Right lobe of liver (tissue), 6 donors: ENCODE measurements around the gene ARID3A. TPM values are rescaled to one million over a fixed set of nuclear protein-coding genes. Genes with fewer than 3 reads are reported as not detected.

ENCODE experiments used
- ATAC-seq, 4 donors: fragments of 200-7000 bp; cut with Tn5 transposase; one replicate each; pipeline ENCODE4 v1.9.1; 2020; ENCODE audit warnings: mild to moderate bottlenecking in 4 of 4, moderate library complexity in 4 of 4
- DNase-seq, 3 donors: peaks; one replicate each; pipeline ENCODE4 v3.0.0-alpha.2; 2020
- H3K27ac ChIP-seq, 3 donors: fragments of 200-600 bp; one replicate each; pipeline ENCODE4 v1.8.0; 2022
- H3K27me3 ChIP-seq, 2 donors: fragments of 200-600 bp; one replicate each; pipeline ENCODE4 v1.8.0; 2022
- H3K36me3 ChIP-seq, 4 donors: fragments of 200-600 bp; sonication (generic) in 1 of 4; one replicate each; pipeline versions ENCODE4 v1.5.1 to v1.8.0; 2017 to 2022; ENCODE audit warnings: control low read depth in 1 of 4
- H3K4me1 ChIP-seq, 4 donors: fragments of 200-600 bp; sonication (generic) in 1 of 4; one replicate each; pipeline versions ENCODE4 v1.5.1 to v1.8.0; 2017 to 2022; ENCODE audit warnings: control low read depth in 1 of 4
- H3K4me3 ChIP-seq, 3 donors: fragments of 200-600 bp; one replicate each; pipeline ENCODE4 v1.8.0; 2022
- H3K9me3 ChIP-seq, 4 donors: fragments of 200-600 bp; sonication (generic) in 1 of 4; one replicate each; pipeline versions ENCODE4 v1.5.1 to v1.8.0; 2017 to 2022; ENCODE audit warnings: control low read depth in 1 of 4
- CTCF ChIP-seq, 4 donors: fragments of 200-600 bp in 3 of 4; fragments of 450-650 bp in 1 of 4; IDR thresholded peaks; one replicate each; pipeline versions ENCODE4 v1.5.1 to v1.8.0; 2016 to 2022; ENCODE audit warnings: antibody characterized with exemption in 4 of 4, mild to moderate bottlenecking in 2 of 4
- POLR2A ChIP-seq: fragments of 450-650 bp; IDR thresholded peaks from one replicate; pipeline ENCODE4 v1.6.1; 2017; ENCODE audit warnings: antibody characterized with exemption, mild to moderate bottlenecking
- WGBS: methylation state at CpG from one replicate; pipeline ENCODE4 v1.1.6; 2018; ENCODE audit warnings: low coverage, low lambda C conversion rate; ENCODE audit not compliant: insufficient coverage; ENCODE audit errors: missing lambda C conversion rate; 5-methylcytosine and 5-hydroxymethylcytosine counted together
- intact Hi-C, 2 donors: fragments of 100-400 bp; cut with DNase I; formaldehyde crosslinking; loops; one replicate each; pipeline versions ENCODE4 v1.11.2 to v1.14.1; 2022
- total RNA-seq, 6 experiments: library from RNA; depleted of rRNA in 2 of 6; stranded (reverse); fragments of >200 nt in 2 of 6; fragmentation: NEBNext Ultra II Directional in 3 of 6; extraction: Animal tissue kit (Norgen Biotek cat#: 25700) in 3 of 6; gene quantifications; one replicate each; pipeline versions ENCODE4 v1.1.0 to v1.2.4, GENCODE V29; 2016 to 2023
- donor health status: DM: no; HTN: yes; CAD: no.
- donor health status: DM: no; HTN: no; CAD: no.
- donor health status: DM: no; HTN: no; CAD: no.
- donor health status: DM: no; HTN: yes; CAD: no.
- donor health status: DM: no; HTN: yes; CAD: no.

ARID3A gene
- total RNA-seq, 6 experiments from 2014 or later = 0.74 to 5.3 (median 1.9) TPM

- Histone ChIP-seq H3K4me1 (no peaks in the 10 kb centered on the region), H3K27ac (no peak overlapping the region), H3K27me3 (no peaks in the 10 kb centered on the region), H3K4me3 (no peak overlapping the region), H3K36me3 (peaks cover 0 to 47% (median 19%) of the 10 kb centered on the region in 4 donors), H3K9me3 (no peaks in the 10 kb centered on the region)
- ATAC-seq (no peak), DNase-seq (peak in 1 of 3 donors; percentile 27)
- TF ChIP-seq POLR2A = no peak
- no peak for TF ChIP-seq CTCF (IDR thresholded peaks at IDR 0.05)
- intact Hi-C loops = no loop called here
- 71% methylated on average over 3 of the region's 56 CpGs for WGBS
Measured at GRCh38 chr19:1010586-1011510, 85.0 kb downstream of the ARID3A start.

- peaks cover 0 to 10% (median 2%) of the 10 kb centered on the region in 4 donors for H3K4me1 ChIP-seq
- TF ChIP-seq POLR2A (no peak), CTCF (IDR thresholded peaks at IDR 0.05) (no peak)
- no peak overlapping the region for H3K4me3 ChIP-seq
- DNase-seq (peak in 1 of 3 donors; percentile 19), ATAC-seq (no peak)
- no CpG with 5 or more reads among the region's 36 CpGs for WGBS
- peaks cover 0 to 47% (median 19%) of the 10 kb centered on the region in 4 donors for H3K36me3 ChIP-seq
- H3K27ac ChIP-seq = no peak overlapping the region
- intact Hi-C loops = no loop called here
- no peaks in the 10 kb centered on the region for H3K9me3 ChIP-seq
- H3K27me3 ChIP-seq = no peaks in the 10 kb centered on the region
Measured at GRCh38 chr19:1011831-1012333, 86.0 kb downstream of the ARID3A start.

GRCh38 chr19:1012334-1012733 is 86.5 kb downstream of the ARID3A start:
- TF ChIP-seq POLR2A (no peak), CTCF (IDR thresholded peaks at IDR 0.05) (no peak)

GRCh38 chr19:1013218-1013617 is 87.4 kb downstream of the ARID3A start:
- H3K9me3 ChIP-seq = no peaks in the 10 kb centered on the region
- peaks cover 0 to 24% (median 8%) of the 10 kb centered on the region in 4 donors for H3K4me1 ChIP-seq
- no peak for ATAC-seq
- peaks cover 0 to 47% (median 19%) of the 10 kb centered on the region in 4 donors for H3K36me3 ChIP-seq
- no peak for DNase-seq
- no peaks in the 10 kb centered on the region for H3K27me3 ChIP-seq
- H3K27ac ChIP-seq = no peak overlapping the region
- intact Hi-C loops = no loop called here
- TF ChIP-seq CTCF (IDR thresholded peaks at IDR 0.05) = no peak
- TF ChIP-seq POLR2A = no peak
- WGBS = no CpG with 5 or more reads among the region's 10 CpGs
- H3K4me3 ChIP-seq = no peak overlapping the region

More at GRCh38 chr19:1012334-1012733, 86.5 kb downstream of the ARID3A start:
- H3K27me3 ChIP-seq = no peaks in the 10 kb centered on the region
- DNase-seq (peak in 1 of 3 donors; percentile 23), ATAC-seq (no peak)
- 80% methylated on average over 1 of the region's 18 CpGs for WGBS
- no peak overlapping the region for H3K27ac ChIP-seq
- peaks cover 0 to 15% (median 4%) of the 10 kb centered on the region in 4 donors for H3K4me1 ChIP-seq
- intact Hi-C loops = no loop called here
- no peaks in the 10 kb centered on the region for H3K9me3 ChIP-seq
- no peak overlapping the region for H3K4me3 ChIP-seq
- H3K36me3 ChIP-seq = peaks cover 0 to 47% (median 19%) of the 10 kb centered on the region in 4 donors
